Measurements from ENCODE around the gene MKNK2.
A peak's percentile ranks its signal among the peaks of the same experiment; 100 is the strongest.
"Not testable (repeated sequence)": the region's sequence is repeated elsewhere in the genome, so short reads cannot be mapped to it uniquely, and the experiment has no call there.

Gene MKNK2

DNA sequence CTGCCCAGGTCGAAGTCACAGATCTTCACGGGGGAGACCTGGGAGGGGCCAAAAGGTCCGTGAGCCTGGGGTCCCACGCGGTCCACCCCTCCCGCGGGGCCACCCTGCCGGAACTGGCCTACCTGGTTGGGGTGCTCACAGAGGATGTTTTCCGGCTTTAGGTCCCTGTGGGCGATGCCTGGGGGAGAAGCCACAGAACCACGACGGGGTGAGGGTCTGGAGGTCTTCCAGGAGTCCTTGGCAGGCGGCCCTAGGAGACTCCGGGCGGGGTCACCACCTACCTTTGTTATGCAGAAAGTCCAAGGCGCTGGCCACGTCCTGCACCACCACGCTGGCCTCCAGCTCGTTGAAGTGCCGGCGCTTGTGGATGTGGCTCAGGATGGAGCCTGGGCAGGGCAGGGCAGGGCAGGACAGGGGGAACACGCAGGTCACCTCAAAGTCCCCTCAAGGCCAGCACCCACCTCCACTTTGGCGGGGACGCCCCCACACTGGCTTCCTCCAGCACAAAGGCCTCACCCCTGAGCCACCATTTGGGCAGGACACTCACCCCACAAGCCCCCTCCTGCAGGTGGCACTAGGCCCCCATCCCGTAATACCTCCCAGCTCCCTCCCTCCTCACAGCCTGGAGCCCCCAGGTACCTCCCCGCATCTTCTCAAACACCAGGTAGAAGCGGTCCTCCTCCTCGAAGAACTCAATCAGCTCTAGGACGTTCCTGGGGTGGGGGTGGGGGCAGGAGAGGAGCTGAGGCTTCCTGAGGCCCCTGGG is 8.4 kb downstream of the MKNK2 start:
- no peak for DNase-seq

- peak; percentile 96 to 98 (median 96) for DNase-seq
Observed at GRCh38 chr19:2041683-2042484, 9.2 kb downstream of the MKNK2 start.

DNA sequence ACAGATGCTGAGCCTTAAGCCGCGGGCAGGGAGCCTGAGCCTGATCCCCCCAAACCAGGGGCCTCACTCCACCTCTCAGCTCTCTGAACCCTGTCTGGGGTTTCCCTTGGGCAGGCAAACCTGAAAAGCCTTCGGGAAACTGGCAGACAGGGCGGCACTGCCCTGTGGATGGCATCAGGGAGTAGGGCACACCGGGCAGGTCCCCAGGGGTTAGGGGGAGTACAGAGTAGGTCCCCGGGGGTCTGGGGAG is 9.7 kb downstream of the MKNK2 start:
- no peak for DNase-seq

DNA sequence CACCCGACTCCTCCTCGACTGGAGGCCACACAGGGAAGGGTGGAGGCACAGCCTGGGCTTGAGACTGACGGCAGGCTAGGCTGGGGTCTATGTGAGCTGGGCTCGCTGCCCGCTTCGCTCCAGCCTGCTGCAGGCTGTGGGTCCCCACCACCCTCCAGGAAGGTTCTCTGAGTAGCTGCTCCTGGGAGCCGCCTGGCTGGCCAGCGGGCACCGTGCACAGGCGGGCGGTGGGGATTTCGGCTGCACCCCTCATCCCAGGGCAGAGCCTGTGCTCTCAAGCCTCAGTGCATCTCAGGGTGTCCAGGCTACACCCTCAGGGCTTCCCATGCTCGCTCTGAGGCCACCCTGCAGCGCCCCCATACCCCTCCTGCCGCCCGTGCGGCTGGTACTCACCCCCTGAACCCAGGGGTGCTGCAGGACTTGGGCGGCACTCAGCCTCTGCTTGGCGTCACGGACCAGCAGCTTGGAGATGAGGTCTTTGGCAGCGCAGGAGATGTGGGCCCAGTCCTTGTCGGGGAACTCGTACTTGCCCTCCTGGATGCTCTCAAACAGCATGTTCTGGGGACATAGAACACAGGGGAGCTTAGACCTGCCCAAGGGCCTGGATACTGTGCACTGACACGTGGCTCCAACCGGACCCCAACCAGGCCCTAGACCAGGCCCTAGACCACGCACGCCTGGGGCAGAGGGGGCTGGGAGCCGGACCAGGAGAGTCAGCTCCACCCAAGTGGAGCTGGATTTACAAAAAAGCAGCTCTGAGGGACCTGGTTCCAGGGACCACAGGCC is 10.2 kb downstream of the MKNK2 start:
- DNase-seq = no peak

DNA sequence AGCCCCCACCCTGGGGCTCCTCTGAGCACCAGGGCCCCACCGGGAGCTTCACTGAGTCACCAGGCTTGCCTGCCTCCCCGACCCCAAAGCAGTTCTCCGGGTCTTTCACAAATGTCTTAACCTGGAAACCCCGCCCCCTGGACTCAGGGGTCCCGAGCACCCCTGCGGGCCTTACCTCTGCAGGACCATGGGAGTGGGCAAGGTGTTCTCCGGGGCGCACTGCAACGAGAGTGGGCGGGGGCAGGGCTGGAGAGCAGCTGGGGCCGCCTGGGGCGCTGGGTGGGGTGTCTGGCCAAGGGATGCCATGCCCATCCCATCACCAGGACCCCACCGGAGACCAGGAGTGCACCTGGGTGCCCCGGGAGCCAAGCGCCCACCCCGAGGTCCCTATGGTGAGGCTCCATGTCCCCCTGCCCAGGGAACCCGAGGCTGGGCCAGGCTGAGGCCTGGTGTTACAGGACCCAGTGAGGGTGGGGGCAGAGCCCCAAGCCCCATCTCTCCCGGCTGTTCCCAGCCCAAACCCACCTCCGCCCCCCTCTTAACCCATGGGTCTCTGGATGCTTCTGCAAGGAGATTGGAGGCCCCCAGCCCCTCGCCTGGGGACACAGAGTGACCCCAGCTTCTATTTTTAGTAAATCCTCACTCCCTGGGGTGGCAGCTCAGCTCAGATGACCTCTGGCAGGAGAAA is 10.9 kb downstream of the MKNK2 start:
- no peak for DNase-seq

DNA sequence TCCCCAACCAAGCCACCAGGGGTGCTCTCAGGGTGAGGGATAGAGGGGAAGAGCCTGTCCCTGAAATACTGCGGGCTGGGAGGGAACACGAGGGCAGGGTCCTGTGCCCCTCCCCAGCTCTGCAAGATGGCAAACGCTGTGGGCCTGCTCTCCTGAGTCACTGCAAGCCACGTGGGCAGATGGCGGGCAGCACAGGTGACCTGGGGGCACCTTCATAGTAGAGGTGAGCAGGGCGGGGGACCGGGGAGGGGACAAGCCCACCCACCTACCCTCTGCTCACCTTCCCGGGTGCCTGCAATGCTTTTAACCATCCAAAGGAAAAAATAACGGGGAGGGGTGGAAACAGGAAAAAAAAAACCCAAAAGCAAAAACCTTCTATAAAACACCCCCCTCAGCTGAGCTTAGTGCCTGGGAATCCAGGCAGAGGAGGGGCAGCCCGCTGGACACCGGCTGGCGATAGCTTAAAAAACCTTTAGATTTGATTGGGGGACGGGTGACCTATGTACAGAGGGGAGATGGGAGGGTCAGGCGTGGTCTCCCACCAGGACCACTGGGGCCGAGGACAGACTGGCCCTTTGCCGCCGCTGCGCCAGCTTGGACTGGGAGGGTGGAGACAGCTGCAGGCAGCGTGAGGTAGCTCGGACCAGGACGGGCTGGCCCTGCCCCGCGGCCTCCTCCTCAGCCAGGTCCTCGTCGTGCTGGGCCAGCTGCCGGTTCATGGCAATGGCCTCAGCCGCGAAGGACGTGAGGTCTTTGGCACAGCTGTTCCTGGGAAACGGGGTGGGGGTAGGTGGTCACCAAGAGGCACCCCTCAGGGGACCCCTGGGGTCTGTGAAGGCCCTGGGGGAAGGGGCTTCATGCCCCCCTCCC is 11.7 kb downstream of the MKNK2 start:
- DNase-seq = no peak

DNA sequence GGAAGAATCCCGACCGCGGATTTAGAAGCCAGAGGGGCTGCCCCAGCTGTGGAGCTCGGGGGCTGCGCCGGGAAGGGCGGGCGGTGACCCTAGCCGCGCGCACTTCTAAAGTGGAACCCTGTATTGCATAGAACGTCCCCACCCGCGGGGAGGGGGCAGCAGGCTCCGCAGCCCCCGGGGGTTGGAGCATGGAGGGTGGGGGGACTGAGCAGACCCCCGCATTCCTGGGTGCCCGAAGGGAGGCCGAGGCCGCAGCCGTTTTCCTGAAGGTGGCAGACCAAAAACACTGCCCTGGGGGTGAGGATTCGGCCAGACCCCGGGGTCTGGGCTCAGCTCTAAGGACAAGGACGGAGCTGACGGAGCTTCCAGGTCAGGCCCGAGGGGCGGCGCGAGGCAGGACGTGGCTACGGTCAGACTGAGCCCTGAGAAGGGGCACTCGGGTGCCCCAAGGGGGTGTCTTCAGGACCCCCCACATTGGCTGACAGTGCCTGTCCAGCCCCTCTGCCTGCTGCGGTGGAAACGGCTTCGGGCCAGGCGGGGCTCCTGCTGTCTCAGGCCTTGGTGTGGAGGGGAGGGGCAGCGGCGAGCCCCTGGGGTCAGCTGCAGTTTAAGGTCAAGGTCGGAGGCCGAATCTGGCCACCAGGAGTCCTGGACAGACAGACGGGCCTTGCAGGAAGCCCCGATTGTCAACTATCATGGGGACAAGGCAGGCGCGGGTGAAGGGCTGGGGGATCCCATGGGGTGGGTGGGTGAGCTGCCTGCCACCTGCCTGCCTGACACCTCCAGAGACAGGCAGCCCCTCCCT is 12.6 kb downstream of the MKNK2 start:
- DNase-seq = no peak

DNA sequence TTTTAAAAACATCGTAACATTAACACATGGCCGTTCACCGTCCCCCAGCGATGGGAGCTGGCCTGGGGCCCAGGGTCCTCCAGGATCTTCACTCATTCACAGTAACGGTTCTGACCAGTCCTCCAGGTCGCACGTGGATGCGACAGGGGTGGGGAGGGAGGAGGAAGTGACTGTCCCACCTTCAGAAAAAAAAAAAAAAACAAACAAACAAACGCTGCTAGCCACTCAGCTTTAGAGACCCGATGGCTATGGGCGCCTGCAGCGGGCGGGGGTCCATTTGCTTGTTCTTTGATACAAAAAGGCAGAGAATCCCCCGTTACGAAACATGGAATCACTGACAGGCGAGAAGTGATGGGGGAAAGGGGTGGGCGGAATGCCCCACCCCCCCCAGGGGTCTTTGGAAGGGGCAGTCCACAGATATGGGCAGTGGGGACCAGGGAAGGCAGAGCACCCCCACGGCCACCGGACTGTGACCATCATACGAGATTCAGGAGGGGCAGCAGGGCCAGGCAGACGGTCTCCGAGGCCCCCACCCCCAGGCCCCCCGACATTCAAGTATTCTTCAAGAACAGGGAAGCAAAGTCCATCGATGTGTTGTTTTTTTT is 13.3 kb downstream of the MKNK2 start:
- DNase-seq = no peak

- DNase-seq = no peak
Observed at GRCh38 chr19:2036424-2036823, 14.6 kb downstream of the MKNK2 start.

GRCh38 chr19:2035590-2035991 is 15.5 kb downstream of the MKNK2 start:
- DNase-seq = no peak

- peak in 1 of 3 experiments; percentile 11 for DNase-seq
Observed at GRCh38 chr19:2034729-2035589, 16.1 kb downstream of the MKNK2 start.

DNA sequence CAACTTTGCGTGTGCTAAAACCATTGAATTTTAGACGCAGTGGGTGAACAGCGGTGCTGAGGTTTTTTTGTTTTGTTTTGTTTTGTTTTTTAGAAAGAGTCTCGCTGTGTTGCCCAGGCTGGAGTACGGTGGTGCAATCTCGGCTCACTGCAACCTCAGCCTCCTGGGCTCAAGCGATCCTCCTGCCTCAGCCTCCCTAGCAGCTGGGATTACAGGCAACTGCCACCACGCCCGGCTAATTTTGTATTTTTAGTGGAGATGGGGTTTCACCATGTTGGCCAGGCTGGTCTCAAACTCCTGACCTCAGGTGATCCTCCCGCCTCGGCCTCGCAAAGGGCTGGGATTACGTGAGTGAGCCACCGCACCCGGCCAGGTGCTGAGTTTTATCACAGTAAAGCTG is 16.8 kb downstream of the MKNK2 start:
- DNase-seq = not testable (repeated sequence)

GRCh38 chr19:2033825-2034159 is 17.3 kb downstream of the MKNK2 start:
- DNase-seq = no peak

DNA sequence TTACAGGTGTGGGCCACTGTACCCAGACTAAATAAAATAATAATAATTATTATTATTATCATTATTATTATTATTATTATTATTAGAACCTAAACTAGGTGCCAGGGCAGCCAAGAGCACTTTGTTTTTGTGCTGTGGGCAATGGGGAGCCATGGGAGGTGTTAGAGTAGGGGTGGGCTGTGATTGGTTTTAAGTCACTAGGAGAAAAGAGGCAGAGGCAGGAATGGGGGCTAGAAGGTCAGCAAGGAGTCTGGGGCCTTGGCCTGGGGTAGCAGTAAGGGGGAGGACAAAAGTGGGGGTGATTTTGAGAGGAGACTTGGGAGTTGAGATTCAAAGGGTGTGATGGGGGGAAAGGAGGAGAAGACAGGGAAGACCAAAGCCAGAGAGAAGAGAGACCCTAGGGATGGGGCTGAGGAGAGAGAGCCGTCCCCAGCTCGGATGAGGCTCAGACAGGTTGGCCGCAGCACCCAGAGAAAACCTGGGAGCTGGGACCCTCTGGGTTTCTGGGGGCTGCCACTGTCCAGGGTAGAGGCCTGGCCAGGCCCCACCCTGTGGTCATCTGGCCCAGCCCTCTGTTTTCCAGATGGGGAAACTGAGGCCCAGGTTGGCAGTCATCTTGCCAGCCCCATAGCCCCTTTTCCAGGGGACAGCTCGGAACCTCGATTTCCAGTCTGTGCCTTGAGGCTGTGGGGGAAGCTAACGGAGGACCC is 17.8 kb downstream of the MKNK2 start:
- DNase-seq = no peak

- DNase-seq = peak; percentile 79 to 89 (median 83)
Observed at GRCh38 chr19:2032296-2032941, 18.6 kb downstream of the MKNK2 start.

GRCh38 chr19:2027361-2027760 is 23.7 kb downstream of the MKNK2 start:
- DNase-seq = no peak

- DNase-seq = no peak
Observed at GRCh38 chr19:2026770-2027169, 24.3 kb downstream of the MKNK2 start.

DNA sequence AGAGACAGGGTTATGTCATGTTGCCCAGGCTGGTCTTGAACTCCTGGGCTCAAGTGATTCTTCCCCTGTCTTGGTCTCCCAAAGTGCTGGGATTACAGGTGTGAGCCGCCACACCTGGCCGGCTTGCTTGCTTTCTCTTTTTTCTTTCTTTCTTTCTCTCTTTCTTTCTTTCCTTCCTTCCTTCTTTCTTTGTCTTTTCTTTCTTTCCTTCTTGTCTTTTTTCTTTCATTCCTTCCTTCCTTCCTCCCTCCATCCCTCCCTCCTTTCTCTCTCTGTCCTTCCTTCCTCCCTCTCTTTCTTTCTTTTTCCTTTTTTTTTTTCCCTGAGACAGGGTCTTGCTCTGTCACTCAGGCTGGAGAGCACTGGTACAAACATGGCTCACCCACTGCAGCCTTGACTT is 28.8 kb downstream of the MKNK2 start:
- no peak for DNase-seq
